ENCODE measurements around the gene PIEZO2.

Gene PIEZO2

GRCh38 chr18:10736984-10737383 lies 412.4 kb downstream of the PIEZO2 start:
- DNase-seq (ENCODE audit: low spot score): no peak
- in situ Hi-C loops (cut with MboI; ENCODE audit: low pct_unique_long_range_greater_than_20kb, low sequenced_read_pairs, unreplicated experiment): no loop called here

GRCh38 chr18:10732990-10733389 lies 416.4 kb downstream of the PIEZO2 start:
- TF ChIP-seq CTCF (IDR thresholded peaks at IDR 0.05; ENCODE audit: extremely low read depth, insufficient read depth, missing control alignments): no peak
- DNase-seq (ENCODE audit: low spot score): no peak
- in situ Hi-C loops (cut with MboI; ENCODE audit: low pct_unique_long_range_greater_than_20kb, low sequenced_read_pairs, unreplicated experiment): no loop called here

More at GRCh38 chr18:10736984-10737383, 412.4 kb downstream of the PIEZO2 start:
- no peak for TF ChIP-seq CTCF (IDR thresholded peaks at IDR 0.05; ENCODE audit: extremely low read depth, insufficient read depth, missing control alignments)

- in situ Hi-C loops (cut with MboI; ENCODE audit: low pct_unique_long_range_greater_than_20kb, low sequenced_read_pairs, unreplicated experiment): no loop called here
Measured at GRCh38 chr18:10727477-10727876, 421.9 kb downstream of the PIEZO2 start.

GRCh38 chr18:10726198-10727068 lies 422.9 kb downstream of the PIEZO2 start:
- peak; percentile 44 for DNase-seq (ENCODE audit: low spot score)
- in situ Hi-C loops (cut with MboI; ENCODE audit: low pct_unique_long_range_greater_than_20kb, low sequenced_read_pairs, unreplicated experiment): no loop called here
- TF ChIP-seq CTCF (IDR thresholded peaks at IDR 0.05; ENCODE audit: extremely low read depth, insufficient read depth, missing control alignments): no peak

More at GRCh38 chr18:10727477-10727876, 421.9 kb downstream of the PIEZO2 start:
- TF ChIP-seq CTCF (IDR thresholded peaks at IDR 0.05; ENCODE audit: extremely low read depth, insufficient read depth, missing control alignments): no peak
- no peak for DNase-seq (ENCODE audit: low spot score)

- in situ Hi-C loops (cut with MboI; ENCODE audit: low pct_unique_long_range_greater_than_20kb, low sequenced_read_pairs, unreplicated experiment): no loop called here
- DNase-seq (ENCODE audit: low spot score): no peak
Measured at GRCh38 chr18:10724666-10725065, 424.7 kb downstream of the PIEZO2 start.

GRCh38 chr18:10723496-10723895 lies 425.9 kb downstream of the PIEZO2 start:
- DNase-seq (ENCODE audit: low spot score): no peak
- TF ChIP-seq CTCF (IDR thresholded peaks at IDR 0.05; ENCODE audit: extremely low read depth, insufficient read depth, missing control alignments): no peak
- in situ Hi-C loops (cut with MboI; ENCODE audit: low pct_unique_long_range_greater_than_20kb, low sequenced_read_pairs, unreplicated experiment): no loop called here

More at GRCh38 chr18:10724666-10725065, 424.7 kb downstream of the PIEZO2 start:
- TF ChIP-seq CTCF (IDR thresholded peaks at IDR 0.05; ENCODE audit: extremely low read depth, insufficient read depth, missing control alignments): no peak

Measured in GM13977 (cell line).